Measurements from ENCODE around the gene CWC15.
A peak's percentile ranks its signal among the peaks of the same experiment; 100 is the strongest.

CWC15 gene

GRCh38 chr11:94972700-94973098, 657 bp downstream of the CWC15 start:
- DNase-seq (ENCODE audit: insufficient read length, low spot score) (no peak), FAIRE-seq (no peak)
- TF ChIP-seq CTCF (IDR thresholded peaks at IDR 0.05; ENCODE audit: insufficient read depth, missing control alignments): no peak

GRCh38 chr11:94968334-94968958, 4.9 kb downstream of the CWC15 start:
- DNase-seq (ENCODE audit: insufficient read length, low spot score) (no peak), FAIRE-seq (no peak)
- TF ChIP-seq CTCF (IDR thresholded peaks at IDR 0.05; ENCODE audit: insufficient read depth, missing control alignments): peak; percentile 35

GRCh38 chr11:94964934-94965333, 8.4 kb downstream of the CWC15 start:
- no peak for TF ChIP-seq CTCF (IDR thresholded peaks at IDR 0.05; ENCODE audit: insufficient read depth, missing control alignments)
- DNase-seq (ENCODE audit: insufficient read length, low spot score): no peak
- no peak for FAIRE-seq

- DNase-seq (ENCODE audit: insufficient read length, low spot score) (no peak), FAIRE-seq (peak; percentile 64)
- TF ChIP-seq CTCF (IDR thresholded peaks at IDR 0.05; ENCODE audit: insufficient read depth, missing control alignments): no peak
Measured at GRCh38 chr11:94961255-94961654, 12.1 kb downstream of the CWC15 start.

GRCh38 chr11:94960488-94960887, 12.9 kb downstream of the CWC15 start:
- no peak for DNase-seq (ENCODE audit: insufficient read length, low spot score)
- TF ChIP-seq CTCF (IDR thresholded peaks at IDR 0.05; ENCODE audit: insufficient read depth, missing control alignments): no peak
- peak; percentile 6 for FAIRE-seq

- no peak for FAIRE-seq
Measured at GRCh38 chr11:94959179-94959578, 14.2 kb downstream of the CWC15 start.

More at GRCh38 chr11:94959179-94959578, 14.2 kb downstream of the CWC15 start:
- DNase-seq (ENCODE audit: insufficient read length, low spot score): no peak
- no peak for TF ChIP-seq CTCF (IDR thresholded peaks at IDR 0.05; ENCODE audit: insufficient read depth, missing control alignments)
